HG03103 (cell line): ENCODE data around the gene ASTL.
"Not testable (repeated sequence)": the region's sequence is repeated elsewhere in the genome, so short reads cannot be mapped to it uniquely, and the experiment has no call there.

ENCODE experiments used
- ATAC-seq: cut with Tn5 transposase; IDR thresholded peaks from one replicate; pipeline ENCODE4 v1.9.1; 2021; ENCODE audit warnings: low read depth; ENCODE audit not compliant: unreplicated experiment

ASTL gene

DNA sequence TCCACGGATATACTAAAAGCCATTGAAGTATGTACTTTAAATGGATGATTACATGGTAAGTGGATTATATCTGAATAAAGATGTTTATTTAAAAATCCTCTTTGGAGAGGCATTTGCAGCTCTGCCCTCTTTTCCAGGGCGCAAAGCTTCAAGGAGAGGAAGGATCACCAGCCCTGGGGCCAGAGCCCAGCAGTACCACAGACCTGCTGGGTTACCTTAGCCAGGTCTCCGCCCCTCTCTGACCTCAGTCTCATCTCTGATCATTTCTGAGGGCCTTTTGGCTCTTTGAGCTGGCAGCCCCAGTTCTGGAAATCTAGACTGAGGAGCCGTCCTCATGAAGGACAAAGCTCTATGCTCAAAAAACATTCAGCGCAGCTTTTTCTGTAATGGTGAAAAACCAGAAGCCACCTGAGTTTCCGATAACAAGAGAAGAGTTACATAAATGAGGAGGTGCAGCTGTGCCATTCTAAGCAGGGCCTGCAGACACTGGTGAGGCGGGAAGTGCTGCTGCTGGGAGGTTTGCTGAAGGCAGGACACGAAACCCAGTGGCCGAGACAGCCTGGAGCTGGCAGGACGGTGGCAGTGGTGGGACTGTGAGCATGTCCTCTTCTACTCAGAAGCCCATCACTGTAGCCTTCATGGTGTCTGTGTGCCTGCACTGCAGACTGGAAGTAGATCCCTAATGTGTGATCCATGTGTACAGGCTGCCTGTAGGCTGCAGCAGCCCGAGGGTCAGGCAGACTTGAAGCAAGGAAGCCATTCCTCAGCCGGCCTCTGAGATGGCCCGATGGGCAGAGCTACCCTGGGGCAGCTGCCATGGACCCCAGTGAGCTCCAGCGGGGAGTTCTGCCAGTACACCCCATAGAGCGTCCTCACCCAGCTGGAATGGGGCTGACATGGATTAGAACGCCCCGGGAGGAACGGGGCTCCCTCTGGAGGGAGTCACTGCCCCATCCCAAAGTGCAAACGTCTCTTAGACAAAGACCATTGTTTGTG, 49.7 kb downstream of the ASTL start:
- no peak for ATAC-seq

GRCh38 chr2:96087130-96087529, 51.2 kb downstream of the ASTL start:
- ATAC-seq = no peak

DNA sequence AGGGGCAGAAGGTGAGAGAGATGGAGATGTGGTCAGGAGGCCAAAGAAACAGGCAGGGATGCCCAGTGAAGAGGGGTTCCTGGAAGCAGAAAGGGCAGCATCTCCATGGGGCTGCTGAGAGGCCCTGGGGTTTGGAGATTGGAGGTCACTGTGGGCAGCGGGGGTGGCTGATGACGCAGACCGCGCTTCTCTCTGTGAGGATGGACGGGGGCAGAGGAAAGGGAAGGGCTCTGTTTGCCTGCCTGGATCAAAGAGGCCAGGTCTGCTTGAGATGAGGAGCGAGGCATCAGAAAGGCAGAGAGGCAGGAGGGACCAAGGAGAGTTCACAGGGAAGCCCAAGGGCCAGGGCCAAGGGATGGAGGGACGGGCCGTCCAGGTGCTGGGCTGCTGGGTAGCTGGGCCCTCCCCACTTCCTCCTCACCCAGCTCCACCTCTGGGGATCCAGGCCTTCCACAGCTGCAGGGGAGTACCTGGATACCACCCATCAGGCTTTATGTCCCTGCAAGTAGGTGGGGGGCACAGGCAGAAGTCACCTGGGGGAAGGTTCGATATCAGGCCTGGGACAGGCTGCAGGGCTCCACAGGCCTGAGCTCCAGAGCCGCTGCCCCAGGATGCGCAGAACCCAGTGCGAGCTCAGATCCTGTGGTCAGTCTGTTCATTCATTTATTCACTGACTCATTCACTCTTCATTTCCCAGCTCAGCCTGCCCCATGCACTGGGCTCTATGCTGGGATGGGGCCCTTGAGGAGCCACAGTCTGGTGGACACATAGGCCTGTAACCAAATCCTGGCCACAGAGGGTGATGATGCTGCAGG, 52.6 kb downstream of the ASTL start:
- ATAC-seq = no peak

DNA sequence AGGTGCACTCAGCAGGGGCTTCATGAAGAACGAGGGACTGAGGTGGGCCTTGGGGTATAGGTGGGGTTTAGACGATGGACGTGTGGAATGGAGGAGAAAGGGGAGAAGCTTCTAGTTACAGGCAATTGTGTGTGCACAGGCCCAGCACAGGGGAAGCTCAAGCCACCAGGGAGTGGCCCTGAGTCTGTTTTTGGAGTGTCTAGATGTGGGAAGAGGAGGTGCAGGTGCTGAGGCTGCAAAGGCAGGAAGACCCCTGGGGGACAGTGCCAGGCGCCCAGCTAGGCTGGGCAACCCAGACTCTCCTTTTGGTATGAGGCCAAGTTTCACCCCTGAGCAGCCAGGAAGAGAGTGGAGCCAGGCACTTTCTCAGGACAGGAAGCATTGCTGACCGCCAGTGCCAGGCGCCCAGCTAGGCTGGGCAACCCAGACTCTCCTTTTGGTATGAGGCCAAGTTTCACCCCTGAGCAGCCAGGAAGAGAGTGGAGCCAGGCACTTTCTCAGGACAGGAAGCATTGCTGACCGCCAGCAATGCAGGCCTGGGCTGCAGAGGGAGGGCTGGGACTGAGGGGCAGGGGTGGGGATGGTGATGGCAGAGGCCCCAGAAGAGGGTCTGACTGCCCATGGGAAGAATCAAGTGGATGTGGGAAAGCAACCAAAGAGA, 53.3 kb downstream of the ASTL start:
- not testable (repeated sequence) for ATAC-seq

DNA sequence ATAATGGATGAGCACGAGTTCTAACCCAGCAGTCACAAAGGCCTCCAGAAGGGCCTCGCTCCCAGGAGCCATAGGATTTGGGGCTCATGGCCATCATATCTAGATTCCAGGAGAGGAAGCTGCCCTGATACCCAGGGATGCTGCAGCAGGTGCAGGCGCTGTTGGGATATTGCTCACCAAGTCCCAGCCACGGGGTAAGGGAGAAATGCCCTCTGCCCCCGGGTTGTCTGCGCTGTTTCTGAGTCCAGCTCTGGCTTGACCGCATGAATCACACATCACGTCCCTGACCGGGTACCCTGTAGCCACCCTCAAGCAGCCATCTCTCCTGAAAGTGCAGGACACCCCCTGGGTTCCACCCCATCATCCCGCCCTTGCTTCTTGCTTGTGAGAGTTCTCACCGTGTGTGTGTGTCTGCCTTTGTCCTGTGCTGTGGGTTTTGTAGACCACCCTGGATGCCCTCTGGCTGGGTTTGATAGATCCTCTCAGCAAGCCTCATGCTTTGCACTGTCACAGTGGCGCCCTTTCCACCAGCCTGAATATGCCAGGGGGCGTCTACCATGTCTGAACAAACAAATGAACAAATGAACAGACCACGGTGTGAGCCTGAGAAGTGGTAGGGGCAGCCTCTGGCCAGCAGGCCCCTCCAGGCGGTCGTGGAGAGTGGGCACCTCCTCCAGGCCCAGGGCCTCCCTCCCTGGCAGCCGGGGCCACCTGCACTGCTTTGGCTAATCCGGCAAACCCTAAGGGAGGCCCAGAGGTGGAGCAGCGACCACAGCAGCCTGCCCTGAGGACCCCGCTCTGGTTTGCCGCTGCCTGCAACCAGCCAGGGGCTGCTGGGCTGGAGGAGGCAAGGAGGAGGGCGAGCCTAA, 54.1 kb downstream of the ASTL start:
- ATAC-seq = no peak

DNA sequence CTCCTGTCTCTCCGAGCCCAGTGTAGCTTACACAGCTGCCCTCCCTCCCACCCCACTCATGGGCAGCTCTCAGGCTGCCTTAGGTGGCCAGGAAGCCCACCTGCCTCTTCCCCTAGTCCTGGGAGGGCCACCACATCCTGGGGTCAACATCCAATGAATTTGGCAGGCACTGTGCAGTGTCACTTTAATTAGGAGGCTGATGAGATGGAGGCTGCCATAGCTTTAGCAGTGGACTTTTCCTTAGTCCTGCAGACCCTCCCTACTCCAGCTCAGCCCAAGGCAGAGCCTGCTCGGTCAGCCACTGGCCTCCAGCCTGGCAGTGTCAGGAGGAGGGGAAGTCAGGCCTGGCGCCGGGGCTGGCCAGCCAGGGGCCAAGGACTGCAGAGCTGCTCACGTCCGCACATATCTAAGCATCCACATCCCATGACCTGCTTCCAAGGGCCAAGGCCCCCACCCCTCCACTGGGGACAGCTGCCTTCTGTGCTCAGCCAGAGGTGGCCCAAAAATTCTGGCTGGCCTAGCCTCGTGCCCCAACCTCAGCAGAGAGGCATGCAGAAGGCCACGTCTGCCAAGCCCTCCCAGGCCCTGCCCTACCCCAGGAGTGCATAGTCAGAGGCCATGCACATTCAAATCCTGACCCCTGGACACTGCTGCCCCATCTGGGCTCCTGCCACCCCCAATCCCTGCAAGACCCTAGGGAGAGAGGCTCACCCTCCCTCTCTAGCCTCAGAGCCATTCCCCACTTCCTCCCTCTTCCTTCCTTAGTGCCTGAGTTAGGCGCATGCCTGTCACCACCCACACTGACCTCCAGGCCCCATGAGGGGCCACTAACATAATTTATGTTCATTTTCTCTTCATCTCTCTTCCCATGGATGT, 55.0 kb downstream of the ASTL start:
- ATAC-seq = no peak

DNA sequence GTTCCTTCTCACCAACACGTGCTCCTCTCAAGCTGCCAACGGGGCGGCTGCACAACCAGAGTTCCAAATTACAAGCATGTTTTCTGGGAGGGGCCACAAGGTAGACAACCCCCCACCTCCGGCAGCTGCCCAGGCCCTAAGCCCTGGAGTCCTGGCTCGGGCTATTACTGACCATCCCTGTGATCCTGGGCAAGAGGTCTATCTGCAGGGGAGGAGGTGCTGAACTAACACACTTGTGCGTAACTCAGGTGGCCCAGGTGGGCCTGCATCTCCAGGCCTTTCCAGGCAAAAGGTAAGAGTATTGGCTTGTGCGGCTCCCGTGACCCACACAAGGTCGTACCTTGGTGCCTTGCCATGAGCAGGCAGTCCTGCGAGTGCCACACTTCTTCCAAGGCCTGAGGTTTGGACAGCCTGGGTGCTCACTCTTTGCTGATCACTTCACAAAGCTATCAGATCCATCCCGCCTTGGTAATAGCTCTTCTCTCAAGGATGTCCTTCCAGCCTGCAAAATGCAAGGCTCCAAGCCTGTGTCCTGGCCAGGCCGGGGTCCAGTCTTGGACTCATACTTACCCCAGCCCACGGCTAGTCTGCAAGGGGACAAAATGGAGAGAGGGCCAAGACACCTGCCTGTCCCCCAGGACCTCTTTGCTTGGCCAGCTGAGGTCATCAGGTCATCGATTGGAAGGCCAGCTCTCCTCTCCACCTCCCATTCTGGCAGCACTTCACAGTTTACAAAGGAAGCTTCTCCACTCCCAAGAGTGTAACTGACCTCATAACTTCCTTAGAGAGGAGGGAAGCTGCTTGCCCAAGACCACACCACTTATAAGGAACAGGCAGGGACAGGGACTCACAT, 55.9 kb downstream of the ASTL start:
- ATAC-seq = no peak

GRCh38 chr2:96081042-96081441, 57.3 kb downstream of the ASTL start:
- ATAC-seq = no peak

GRCh38 chr2:96075199-96075771, 63.0 kb downstream of the ASTL start:
- no peak for ATAC-seq

- no peak for ATAC-seq
Measured at GRCh38 chr2:96074156-96074555, 64.1 kb downstream of the ASTL start.

DNA sequence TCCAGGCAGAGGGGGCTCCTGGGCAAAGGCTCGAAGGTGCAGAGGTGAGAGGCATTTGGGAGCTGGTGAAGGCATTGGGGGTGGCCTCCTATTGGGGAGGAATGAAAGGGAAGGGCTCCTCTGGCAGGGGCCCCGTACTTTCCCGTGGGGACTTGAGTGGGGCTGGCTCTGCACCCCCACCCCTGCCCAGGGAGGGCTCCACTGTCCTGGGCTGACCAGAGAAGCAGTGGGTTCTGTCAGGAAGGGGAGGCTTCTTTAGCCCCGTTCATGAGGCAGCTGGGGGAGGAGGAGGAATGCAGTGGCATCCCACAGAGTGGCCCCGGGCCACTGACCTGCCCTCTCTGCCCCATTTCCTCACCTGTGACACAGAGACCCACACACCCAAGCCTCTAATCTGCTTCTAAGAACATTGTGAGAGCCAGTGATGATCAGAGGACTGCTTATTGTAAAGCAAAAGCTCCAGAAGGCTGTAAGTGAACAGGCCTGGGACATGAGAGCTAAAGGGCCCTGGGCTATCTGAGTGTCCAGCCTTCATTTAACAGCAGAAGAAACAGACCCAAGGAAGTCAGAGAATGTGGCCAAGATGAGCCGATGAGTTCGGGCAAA, 65.0 kb downstream of the ASTL start:
- ATAC-seq = no peak
